Activated CD4-positive, alpha-beta T cell treated with anti-CD3 and anti-CD28 coated beads, Interleukin-2, amount 50 U/mL, for 16 hours (primary cell): ENCODE results near the gene RAB36.

Experiments used
- DNase-seq: peaks from one replicate; pipeline ENCODE4 v3.0.0-alpha.2; 2020

RAB36 gene

GRCh38 chr22:23184100-23184763, 39.0 kb downstream of the RAB36 start:
- DNase-seq, result no peak

- no peak for DNase-seq
Observed at GRCh38 chr22:23184764-23185113, 39.5 kb downstream of the RAB36 start.

- DNase-seq, result no peak
Observed at GRCh38 chr22:23187211-23187610, 41.9 kb downstream of the RAB36 start.

GRCh38 chr22:23187871-23188700, 42.8 kb downstream of the RAB36 start:
- no peak for DNase-seq

GRCh38 chr22:23190526-23190925, 45.2 kb downstream of the RAB36 start:
- DNase-seq, result no peak

GRCh38 chr22:23192133-23192532, 46.9 kb downstream of the RAB36 start:
- no peak for DNase-seq

GRCh38 chr22:23192558-23192957, 47.3 kb downstream of the RAB36 start:
- no peak for DNase-seq

- DNase-seq, result no peak
Observed at GRCh38 chr22:23193196-23193827, 48.0 kb downstream of the RAB36 start.

- DNase-seq, result no peak
Observed at GRCh38 chr22:23193882-23194281, 48.6 kb downstream of the RAB36 start.

- no peak for DNase-seq
Observed at GRCh38 chr22:23196165-23196564, 50.9 kb downstream of the RAB36 start.

- DNase-seq, result no peak
Observed at GRCh38 chr22:23197836-23198235, 52.6 kb downstream of the RAB36 start.

GRCh38 chr22:23199159-23199558, 53.9 kb downstream of the RAB36 start:
- DNase-seq, result no peak

- no peak for DNase-seq
Observed at GRCh38 chr22:23200898-23201297, 55.6 kb downstream of the RAB36 start.

- no peak for DNase-seq
Observed at GRCh38 chr22:23202812-23203451, 57.7 kb downstream of the RAB36 start.

- DNase-seq, result no peak
Observed at GRCh38 chr22:23203452-23204124, 58.3 kb downstream of the RAB36 start.

GRCh38 chr22:23204125-23204488, 58.8 kb downstream of the RAB36 start:
- DNase-seq, result no peak

- DNase-seq, result no peak
Observed at GRCh38 chr22:23204541-23205157, 59.4 kb downstream of the RAB36 start.

GRCh38 chr22:23205339-23206049, 60.2 kb downstream of the RAB36 start:
- no peak for DNase-seq

GRCh38 chr22:23206915-23207314, 61.6 kb downstream of the RAB36 start:
- DNase-seq, result no peak

- no peak for DNase-seq
Observed at GRCh38 chr22:23207729-23208393, 62.6 kb downstream of the RAB36 start.

GRCh38 chr22:23210428-23211170, 65.3 kb downstream of the RAB36 start:
- no peak for DNase-seq
